H1 (cell line): ENCODE results near the gene SLC48A1. TPM values are rescaled to one million over a fixed set of nuclear protein-coding genes. Genes with fewer than 3 reads are reported as not detected.

ENCODE experiments used
- CTCF ChIA-PET: fragments of 300-600 bp; sonication (Branson Sonifier 250); formaldehyde crosslinking; loops from one replicate; lab custom pipeline; 2021; ENCODE audit not compliant: partially characterized antibody; lab: Charles Lee
- POLR2A ChIA-PET: fragments of 300-600 bp; sonication (Branson Sonifier 250); formaldehyde crosslinking; loops from one replicate; lab custom pipeline; 2021; ENCODE audit warnings: inconsistent platforms; ENCODE audit not compliant: partially characterized antibody; lab: Charles Lee
- DNase-seq, 2 experiments: peaks; one replicate each; pipeline versions ENCODE4 v3.0.0 to v3.0.0-alpha.2; 2010 to 2022; ENCODE audit warnings: low spot score in 2 of 2, low read depth in 1 of 2, mixed read lengths in 1 of 2
- FAIRE-seq: peaks from 2 replicates; lab custom pipeline; 2011; peaks lifted over from hg19 to GRCh38; lab: Jason Lieb, UNC
- H2AFZ ChIP-seq: 2 replicates; pipeline ENCODE4 v1.8.1; 2012; ENCODE audit warnings: low read length, inconsistent platforms
- H2AK5ac ChIP-seq: 2 replicates; pipeline ENCODE4 v1.6.1; 2013; ENCODE audit warnings: low read depth, low read length
- H2BK120ac ChIP-seq: replicated peaks from 2 replicates; pipeline ENCODE3; 2013; ENCODE audit warnings: low read depth, low read length, inconsistent platforms
- H2BK12ac ChIP-seq: 2 replicates; pipeline ENCODE4 v1.6.1; 2013; ENCODE audit warnings: low read depth, low read length
- H2BK15ac ChIP-seq: 2 replicates; pipeline ENCODE4 v1.6.1; 2013; ENCODE audit warnings: low read length
- H2BK20ac ChIP-seq: 2 replicates; pipeline ENCODE4 v1.6.1; 2013; ENCODE audit warnings: low read length
- H2BK5ac ChIP-seq: 2 replicates; pipeline ENCODE4 v1.6.1; 2013; ENCODE audit warnings: low read depth, low read length
- H3K14ac ChIP-seq: 2 replicates; pipeline ENCODE4 v1.6.1; 2013; ENCODE audit warnings: inconsistent platforms; ENCODE audit not compliant: insufficient read length
- H3K18ac ChIP-seq: 2 replicates; pipeline ENCODE4 v1.6.1; 2013; ENCODE audit warnings: low read length; ENCODE audit errors: extremely low read depth
- H3K23ac ChIP-seq: 2 replicates; pipeline ENCODE4 v1.6.1; 2013; ENCODE audit warnings: inconsistent platforms; ENCODE audit not compliant: insufficient read length
- H3K23me2 ChIP-seq: 2 replicates; pipeline ENCODE4 v1.6.1; 2013; ENCODE audit warnings: low read depth, low read length
- H3K27ac ChIP-seq: 2 replicates; pipeline ENCODE4 v1.6.1; 2011; ENCODE audit warnings: low read depth, low read length, inconsistent platforms
- H3K27me3 ChIP-seq, 4 experiments: replicated peaks in 1 of 4; 1 replicate in 1 of 4; 2 replicates in 3 of 4; pipeline versions ENCODE4 v1.6.1 to v1.8.1; 2011 to 2013; ENCODE audit warnings: low read length in 3 of 4, mild to moderate bottlenecking in 3 of 4, inconsistent platforms in 2 of 4, mixed read lengths in 2 of 4, moderate library complexity in 1 of 4; ENCODE audit not compliant: control insufficient read depth in 3 of 4, insufficient read depth in 3 of 4; ENCODE audit errors: extremely low read depth in 1 of 4
- H3K36me3 ChIP-seq, 4 experiments: 2 replicates each; pipeline versions ENCODE4 v1.6.1 to v1.8.1; 2011 to 2013; ENCODE audit warnings: mild to moderate bottlenecking in 4 of 4, low read length in 3 of 4, moderate library complexity in 2 of 4, control low read depth in 1 of 4, inconsistent platforms in 1 of 4; ENCODE audit not compliant: insufficient read depth in 4 of 4, control insufficient read depth in 2 of 4
- H3K4ac ChIP-seq: replicated peaks from 2 replicates; pipeline ENCODE3; 2013; ENCODE audit warnings: low read length, low read depth, mixed read lengths, inconsistent platforms; ENCODE audit not compliant: insufficient read length
- H3K4me1 ChIP-seq, 4 experiments: replicated peaks in 1 of 4; 1 replicate in 1 of 4; 2 replicates in 3 of 4; pipeline versions ENCODE4 v1.6.1 to v1.8.1; 2011 to 2013; ENCODE audit warnings: low read length in 3 of 4, inconsistent platforms in 2 of 4, mixed read lengths in 1 of 4; ENCODE audit not compliant: insufficient read depth in 4 of 4, control insufficient read depth in 3 of 4
- H3K4me2 ChIP-seq, 2 experiments: 2 replicates each; pipeline versions ENCODE4 v1.6.1 to v1.8.1; 2011 to 2013; ENCODE audit warnings: low read depth in 2 of 2, low read length in 2 of 2, control low read depth in 1 of 2, inconsistent platforms in 1 of 2, mild to moderate bottlenecking in 1 of 2; ENCODE audit not compliant: insufficient read depth in 1 of 2
- H3K4me3 ChIP-seq, 4 experiments: fragments of 200-600, 300-600 bp in 1 of 4; sonication (generic), shearing (Covaris generic), sonication (Bioruptor Twin) in 1 of 4; 2 replicates each; pipeline versions ENCODE4 v1.5.1 to v1.8.1; 2011 to 2016; ENCODE audit warnings: low read length in 4 of 4, low read depth in 3 of 4, control low read depth in 2 of 4, inconsistent platforms in 2 of 4, mild to moderate bottlenecking in 2 of 4, mixed read lengths in 1 of 4, moderate library complexity in 1 of 4; ENCODE audit not compliant: insufficient read depth in 2 of 4; ENCODE audit errors: extremely low read depth in 1 of 4
- H3K56ac ChIP-seq: replicated peaks from 2 replicates; pipeline ENCODE3; 2013; ENCODE audit warnings: low read depth, mild to moderate bottlenecking, mixed read lengths, low read length, inconsistent platforms; ENCODE audit not compliant: insufficient read length
- H3K79me1 ChIP-seq: 2 replicates; pipeline ENCODE4 v1.6.1; 2013; ENCODE audit warnings: low read depth, low read length, control low read depth
- H3K79me2 ChIP-seq, 2 experiments: 2 replicates each; pipeline versions ENCODE4 v1.6.1 to v1.8.1; 2012 to 2013; ENCODE audit warnings: low read length in 2 of 2, mild to moderate bottlenecking in 2 of 2, inconsistent platforms in 1 of 2; ENCODE audit not compliant: insufficient read depth in 2 of 2, control insufficient read depth in 1 of 2
- H3K9ac ChIP-seq, 4 experiments: replicated peaks in 1 of 4; 1 replicate in 1 of 4; 2 replicates in 3 of 4; pipeline versions ENCODE4 v1.6.1 to v1.8.1; 2011 to 2013; ENCODE audit warnings: low read depth in 3 of 4, low read length in 3 of 4, control low read depth in 2 of 4, mild to moderate bottlenecking in 2 of 4, moderate library complexity in 2 of 4, inconsistent platforms in 1 of 4; ENCODE audit errors: extremely low read depth in 1 of 4
- H3K9me3 ChIP-seq, 2 experiments: 2 replicates each; pipeline versions ENCODE4 v1.6.1 to v1.8.1; 2012 to 2013; ENCODE audit warnings: mild to moderate bottlenecking in 2 of 2, moderate library complexity in 2 of 2, control low read depth in 1 of 2, inconsistent platforms in 1 of 2, low read depth in 1 of 2, low read length in 1 of 2, mixed read lengths in 1 of 2; ENCODE audit not compliant: insufficient read depth in 2 of 2
- H4K20me1 ChIP-seq, 2 experiments: replicated peaks in 1 of 2; 2 replicates each; pipeline versions ENCODE3 to v1.8.1; 2011 to 2013; ENCODE audit warnings: inconsistent platforms in 2 of 2, low read length in 2 of 2, mild to moderate bottlenecking in 1 of 2; ENCODE audit not compliant: insufficient read depth in 2 of 2, control insufficient read depth in 1 of 2
- H4K5ac ChIP-seq: 2 replicates; pipeline ENCODE4 v1.6.1; 2013; ENCODE audit warnings: low read length, low read depth, mixed read lengths, inconsistent platforms; ENCODE audit not compliant: insufficient read length
- H4K8ac ChIP-seq: 2 replicates; pipeline ENCODE4 v1.8.0; 2013; ENCODE audit warnings: mild to moderate bottlenecking, moderate library complexity, low read length, inconsistent platforms; ENCODE audit not compliant: insufficient read depth; ENCODE audit errors: extremely low read depth
- H4K91ac ChIP-seq: replicated peaks from 2 replicates; pipeline ENCODE3; 2013; ENCODE audit warnings: low read length, mixed read lengths, inconsistent platforms; ENCODE audit not compliant: insufficient read length
- BRCA1 ChIP-seq: IDR thresholded peaks from 2 replicates; pipeline ENCODE4 v1.6.1; 2012; ENCODE audit warnings: low read depth, low read length, improper control_type of control experiment
- CBX5 ChIP-seq: fragments of 300-800, 300-1000 bp; sonication (generic); IDR thresholded peaks from 2 replicates; pipeline ENCODE4 v1.7.1; 2016; ENCODE audit warnings: antibody characterized with exemption, low read length, low read depth
- CREB1 ChIP-seq: IDR thresholded peaks from 2 replicates; pipeline ENCODE4 v1.6.1; 2012; ENCODE audit warnings: inconsistent platforms
- EGR1 ChIP-seq: IDR thresholded peaks from 2 replicates; pipeline ENCODE4 v1.6.1; 2011; ENCODE audit warnings: low read depth, low read length, borderline replicate concordance
- GTF2F1 ChIP-seq: IDR thresholded peaks from 2 replicates; pipeline ENCODE4 v1.6.1; 2012; ENCODE audit warnings: low read depth, low read length, improper control_type of control experiment, borderline replicate concordance
- POLR2A ChIP-seq, 2 experiments: IDR thresholded peaks; 1 replicate in 1 of 2; 2 replicates in 1 of 2; pipeline ENCODE4 v1.6.1; 2011; ENCODE audit warnings: low read depth in 2 of 2, low read length in 2 of 2, mild to moderate bottlenecking in 2 of 2; ENCODE audit errors: control extremely low read depth in 1 of 2
- RNF2 ChIP-seq: fragments of 200-900, 300-1000 bp; sonication (generic); IDR thresholded peaks from 2 replicates; pipeline ENCODE4 v1.7.1; 2016; ENCODE audit warnings: borderline replicate concordance, low read depth, mild to moderate bottlenecking, antibody characterized with exemption, low read length; ENCODE audit not compliant: poor library complexity, severe bottlenecking; ENCODE audit errors: missing control alignments
- WGBS, 2 experiments: shearing (Covaris generic) in 1 of 2; methylation state at CpG; one replicate each; pipeline versions ENCODE4 v1.1.6 to v1.1.7; 2013 to 2015; ENCODE audit warnings: low lambda C conversion rate in 2 of 2, mixed read lengths in 2 of 2, inconsistent platforms in 1 of 2, low coverage in 1 of 2, missing lambda C conversion rate in 1 of 2; ENCODE audit not compliant: insufficient replicate concordance in 2 of 2, insufficient coverage in 1 of 2, insufficient read length in 1 of 2; ENCODE audit errors: extremely low coverage in 1 of 2, missing lambda C conversion rate in 1 of 2; 5-methylcytosine and 5-hydroxymethylcytosine counted together
- polyA plus RNA-seq, 7 experiments: library from polyadenylated mRNA; depleted of rRNA in 3 of 7; stranded (reverse) in 5 of 7; unstranded in 2 of 7; fragments of >200 nt in 5 of 7; fragments of 200-250 nt in 2 of 7; gene quantifications; 1 replicate in 5 of 7; 2 replicates in 1 of 7; 4 replicates in 1 of 7; pipeline versions ENCODE4 v1.2.1 to v1.2.3, GENCODE V29; 2011 to 2013; ENCODE audit warnings: missing spikeins in 2 of 7, mixed read lengths in 2 of 7
- total RNA-seq: library from RNA; stranded (reverse); fragmentation: NEBNext Ultra II Directional; extraction: Animal tissue kit (Norgen Biotek cat#: 25700); gene quantifications from 2 replicates; pipeline ENCODE4 v1.2.1, GENCODE V29; 2021

SLC48A1 gene
- total and polyA plus RNA-seq, 2 of the 8 experiments (the other 6 are each of a cell fraction or from before 2014, with no cell fraction given), result 9.5 to 14.1 TPM

DNA sequence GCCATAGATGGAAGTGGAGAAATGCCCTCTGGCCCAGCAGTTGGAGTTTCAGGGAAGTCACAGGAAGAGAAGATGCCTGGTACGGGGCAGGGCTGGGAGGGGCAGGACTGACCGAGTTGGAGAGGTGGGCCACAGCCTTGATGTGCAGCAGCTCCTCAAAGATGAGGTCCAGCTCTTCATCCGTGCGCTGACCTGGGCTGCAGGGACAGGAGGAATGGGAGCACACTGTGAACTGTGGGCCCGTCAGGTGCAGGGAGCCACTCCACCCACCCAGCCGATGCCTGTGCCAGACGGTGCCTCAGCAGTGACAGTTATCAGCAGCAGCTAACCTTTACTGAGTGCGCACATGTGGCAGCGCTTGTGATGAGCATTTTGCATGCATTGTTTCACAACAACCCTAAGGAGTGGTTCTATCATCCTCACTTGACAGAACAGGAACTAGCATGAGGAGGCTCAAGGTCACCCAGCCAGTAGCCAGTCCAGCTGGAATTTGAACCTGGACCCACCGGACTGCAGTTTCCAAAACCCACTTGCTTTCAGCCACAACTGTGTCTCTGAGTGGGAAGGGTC, 22.7 kb upstream of the SLC48A1 start:
- Histone ChIP-seq H2AK5ac (no peak overlapping the region; the same call in 1 of the 2 replicates), H3K4me1 (peaks cover 6 to 14% (median 7%) of the 10 kb centered on the region in 4 experiments), H2BK12ac (no peak overlapping the region; the same call in 1 of the 2 replicates), H3K27ac (no peak overlapping the region), H4K8ac (no peak overlapping the region), H3K23me2 (no peaks in the 10 kb centered on the region; the same call in 1 of the 2 replicates), H3K4ac (no peak overlapping the region), H3K4me2 (no peak overlapping the region), H3K18ac (no peak overlapping the region), H3K79me1 (no peaks in the 10 kb centered on the region), H2BK15ac (no peak overlapping the region), H3K9ac (no peak overlapping the region), H3K4me3 (no peak overlapping the region), H3K36me3 (no peaks in the 10 kb centered on the region), H2BK5ac (no peak overlapping the region), H3K79me2 (no peaks in the 10 kb centered on the region), H3K27me3 (no peaks in the 10 kb centered on the region), H3K23ac (no peak overlapping the region), H3K56ac (no peak overlapping the region), H4K91ac (no peak overlapping the region), H2BK120ac (no peak overlapping the region), H4K5ac (no peak overlapping the region), H4K20me1 (no peaks in the 10 kb centered on the region), H2AFZ (no peak overlapping the region), H3K9me3 (no peaks in the 10 kb centered on the region), H2BK20ac (no peak overlapping the region), H3K14ac (no peak overlapping the region)
- ChIA-PET POLR2A (interaction anchor here (1.5 kb wide), 1 partner anchor 8 kb away, joined by 6 read pairs; no protein-coding TSS in a partner anchor), CTCF (interaction anchor here (0.6 to 64.6 kb wide), 4 partner anchors 1 to 174 kb away, joined by 4 to 2442 read pairs (median 892); partner anchors contain the start of genes ENDOU, RAPGEF3 and SLC48A1)
- DNase-seq (no peak), FAIRE-seq (no peak)
- 92% methylated on average over 8 of the region's 10 CpGs; no CpG with 5 or more reads in 1 of the 2 experiments for WGBS, 2 experiments
- no peak for TF ChIP-seq CREB1
- TF ChIP-seq EGR1, result no peak
- no peak for TF ChIP-seq BRCA1
- no peak for TF ChIP-seq GTF2F1
- TF ChIP-seq RNF2, result no peak
- no peak for TF ChIP-seq CBX5
- TF ChIP-seq POLR2A (IDR thresholded peaks at IDR 0.05; ENCODE audit: control extremely low read depth in 1 of 2, low read depth in 2 of 2, low read length in 2 of 2), result no peak
